MM.1S (cell line): ENCODE measurements around the gene EBF3.

Source experiments
- EZH2 ChIP-seq: fragments of 300-600 bp; sonication (generic); optimal IDR thresholded peaks from 2 replicates; pipeline ENCODE3; 2017; ENCODE audit warnings: low read depth, mild to moderate bottlenecking, antibody characterized with exemption, low read length, mixed read lengths
- EZH2phosphoT487 ChIP-seq: fragments of 300-600 bp; sonication (generic); IDR thresholded peaks from 2 replicates; pipeline ENCODE4 v1.6.1; 2018; ENCODE audit warnings: antibody characterized with exemption, low read length
- TF ChIP-seq, protein P1 (sequence below): fragments of 300-600 bp; sonication (generic); IDR thresholded peaks from 2 replicates; pipeline ENCODE4 v1.5.1; 2016; ENCODE audit warnings: antibody characterized with exemption, low read length, mixed read lengths

DNA sequence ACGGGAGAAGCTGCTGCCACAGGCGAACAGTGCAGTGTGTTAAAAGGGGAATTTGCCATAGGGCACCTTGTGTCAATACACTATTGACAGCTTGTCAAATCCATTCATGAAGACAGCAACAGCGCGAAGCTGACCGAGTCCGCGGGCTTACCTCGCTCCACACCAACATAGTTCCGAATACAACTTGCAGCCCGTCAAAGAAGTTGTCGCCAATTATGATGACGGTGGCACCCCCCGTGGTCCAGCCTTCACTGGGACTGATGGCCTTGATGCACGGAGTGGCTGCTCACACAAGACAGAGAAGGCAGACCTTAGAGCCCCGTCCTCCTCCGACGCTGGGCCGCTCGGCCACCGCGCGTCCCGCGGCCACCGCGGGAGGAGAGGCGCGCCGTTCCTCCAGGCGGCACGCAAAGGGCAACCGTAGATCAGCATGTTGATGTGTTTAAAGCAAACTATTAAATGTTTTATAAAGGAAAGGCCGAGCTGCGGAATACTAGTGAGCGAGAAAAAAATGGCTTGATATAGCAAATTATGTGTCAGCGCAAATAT, 96.4 kb downstream of the EBF3 start:
- TF ChIP-seq, protein P1, sequence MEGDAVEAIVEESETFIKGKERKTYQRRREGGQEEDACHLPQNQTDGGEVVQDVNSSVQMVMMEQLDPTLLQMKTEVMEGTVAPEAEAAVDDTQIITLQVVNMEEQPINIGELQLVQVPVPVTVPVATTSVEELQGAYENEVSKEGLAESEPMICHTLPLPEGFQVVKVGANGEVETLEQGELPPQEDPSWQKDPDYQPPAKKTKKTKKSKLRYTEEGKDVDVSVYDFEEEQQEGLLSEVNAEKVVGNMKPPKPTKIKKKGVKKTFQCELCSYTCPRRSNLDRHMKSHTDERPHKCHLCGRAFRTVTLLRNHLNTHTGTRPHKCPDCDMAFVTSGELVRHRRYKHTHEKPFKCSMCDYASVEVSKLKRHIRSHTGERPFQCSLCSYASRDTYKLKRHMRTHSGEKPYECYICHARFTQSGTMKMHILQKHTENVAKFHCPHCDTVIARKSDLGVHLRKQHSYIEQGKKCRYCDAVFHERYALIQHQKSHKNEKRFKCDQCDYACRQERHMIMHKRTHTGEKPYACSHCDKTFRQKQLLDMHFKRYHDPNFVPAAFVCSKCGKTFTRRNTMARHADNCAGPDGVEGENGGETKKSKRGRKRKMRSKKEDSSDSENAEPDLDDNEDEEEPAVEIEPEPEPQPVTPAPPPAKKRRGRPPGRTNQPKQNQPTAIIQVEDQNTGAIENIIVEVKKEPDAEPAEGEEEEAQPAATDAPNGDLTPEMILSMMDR: no peak
- no peak for TF ChIP-seq EZH2phosphoT487
- no peak for TF ChIP-seq EZH2
